ENCODE measurements around the gene TKTL1.

The TKTL1 gene

GRCh38 chrX:154348114-154348531 lies 52.5 kb downstream of the TKTL1 start:
- H3K4me3 ChIP-seq (ENCODE audit: low read depth, low read length), result no peak overlapping the region
- no peak for TF ChIP-seq CTCF (IDR thresholded peaks at IDR 0.05; ENCODE audit: low read depth, low read length)

- TF ChIP-seq CTCF (IDR thresholded peaks at IDR 0.05; ENCODE audit: low read depth, low read length), result no peak
- no peak overlapping the region for H3K4me3 ChIP-seq (ENCODE audit: low read depth, low read length)
Observed at GRCh38 chrX:154348646-154349358, 53.2 kb downstream of the TKTL1 start.

- H3K4me3 ChIP-seq (ENCODE audit: low read depth, low read length), result no peak overlapping the region
- TF ChIP-seq CTCF (IDR thresholded peaks at IDR 0.05; ENCODE audit: low read depth, low read length), result no peak
Observed at GRCh38 chrX:154349359-154349935, 53.9 kb downstream of the TKTL1 start.

- TF ChIP-seq CTCF (IDR thresholded peaks at IDR 0.05; ENCODE audit: low read depth, low read length), result no peak
- H3K4me3 ChIP-seq (ENCODE audit: low read depth, low read length), result no peak overlapping the region
Observed at GRCh38 chrX:154349979-154350378, 54.4 kb downstream of the TKTL1 start.

GRCh38 chrX:154350429-154351182 lies 55.0 kb downstream of the TKTL1 start:
- no peak overlapping the region for H3K4me3 ChIP-seq (ENCODE audit: low read depth, low read length)
- TF ChIP-seq CTCF (IDR thresholded peaks at IDR 0.05; ENCODE audit: low read depth, low read length), result no peak

- no peak overlapping the region for H3K4me3 ChIP-seq (ENCODE audit: low read depth, low read length)
- TF ChIP-seq CTCF (IDR thresholded peaks at IDR 0.05; ENCODE audit: low read depth, low read length), result no peak
Observed at GRCh38 chrX:154351183-154352011, 55.8 kb downstream of the TKTL1 start.
